Hepatic stellate cell (primary cell): ENCODE measurements around the gene TNIP1.

ENCODE experiments used
- DNase-seq: peaks from one replicate; pipeline ENCODE4 v3.0.0; 2011; ENCODE audit warnings: low spot score

The TNIP1 gene

GRCh38 chr5:151106043-151106442 is 25.2 kb upstream of the TNIP1 start:
- no peak for DNase-seq

- DNase-seq: no peak
Observed at GRCh38 chr5:151105561-151105960, 24.7 kb upstream of the TNIP1 start.

DNA sequence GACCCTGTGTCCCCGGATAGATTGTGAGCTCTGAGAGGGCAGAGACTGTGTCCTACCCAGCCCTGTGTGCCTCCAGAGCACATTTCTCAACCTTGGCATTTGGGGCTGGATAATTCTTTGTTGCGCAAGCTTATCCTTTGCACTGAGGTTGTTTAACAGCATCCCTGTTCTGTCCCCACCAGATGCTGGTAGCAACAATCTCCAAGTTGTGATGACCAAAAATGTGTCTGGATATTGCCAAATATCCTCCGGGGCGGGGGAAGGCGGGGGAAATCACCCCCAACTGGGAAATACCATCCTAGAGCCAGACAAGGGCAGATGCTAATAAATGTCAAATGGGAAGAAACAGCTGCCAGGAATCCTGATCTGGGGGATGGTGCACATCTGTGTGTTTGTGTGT is 24.0 kb upstream of the TNIP1 start:
- DNase-seq: no peak

GRCh38 chr5:151101746-151102145 is 20.9 kb upstream of the TNIP1 start:
- no peak for DNase-seq

GRCh38 chr5:151101151-151101550 is 20.3 kb upstream of the TNIP1 start:
- no peak for DNase-seq

DNA sequence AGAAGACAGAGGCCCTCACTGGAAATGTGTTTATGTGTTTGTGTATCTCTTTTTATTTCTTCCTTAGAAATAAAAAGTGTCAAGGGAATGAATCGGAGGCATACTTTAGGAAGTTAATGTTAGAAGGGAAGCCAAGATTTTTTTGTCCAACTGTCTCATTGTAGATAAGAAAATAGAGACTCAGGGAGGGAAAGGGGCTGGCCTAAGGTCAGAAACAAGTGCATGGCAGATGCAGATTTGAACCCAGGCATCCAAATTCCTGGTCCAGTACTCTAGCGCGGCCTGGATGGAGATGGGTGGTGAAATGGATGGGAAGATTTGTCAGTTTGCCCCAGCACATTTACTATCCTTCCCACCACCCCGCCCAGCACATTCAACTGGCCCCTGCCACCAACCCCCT is 19.8 kb upstream of the TNIP1 start:
- no peak for DNase-seq

GRCh38 chr5:151098768-151099121 is 17.9 kb upstream of the TNIP1 start:
- DNase-seq: no peak

DNA sequence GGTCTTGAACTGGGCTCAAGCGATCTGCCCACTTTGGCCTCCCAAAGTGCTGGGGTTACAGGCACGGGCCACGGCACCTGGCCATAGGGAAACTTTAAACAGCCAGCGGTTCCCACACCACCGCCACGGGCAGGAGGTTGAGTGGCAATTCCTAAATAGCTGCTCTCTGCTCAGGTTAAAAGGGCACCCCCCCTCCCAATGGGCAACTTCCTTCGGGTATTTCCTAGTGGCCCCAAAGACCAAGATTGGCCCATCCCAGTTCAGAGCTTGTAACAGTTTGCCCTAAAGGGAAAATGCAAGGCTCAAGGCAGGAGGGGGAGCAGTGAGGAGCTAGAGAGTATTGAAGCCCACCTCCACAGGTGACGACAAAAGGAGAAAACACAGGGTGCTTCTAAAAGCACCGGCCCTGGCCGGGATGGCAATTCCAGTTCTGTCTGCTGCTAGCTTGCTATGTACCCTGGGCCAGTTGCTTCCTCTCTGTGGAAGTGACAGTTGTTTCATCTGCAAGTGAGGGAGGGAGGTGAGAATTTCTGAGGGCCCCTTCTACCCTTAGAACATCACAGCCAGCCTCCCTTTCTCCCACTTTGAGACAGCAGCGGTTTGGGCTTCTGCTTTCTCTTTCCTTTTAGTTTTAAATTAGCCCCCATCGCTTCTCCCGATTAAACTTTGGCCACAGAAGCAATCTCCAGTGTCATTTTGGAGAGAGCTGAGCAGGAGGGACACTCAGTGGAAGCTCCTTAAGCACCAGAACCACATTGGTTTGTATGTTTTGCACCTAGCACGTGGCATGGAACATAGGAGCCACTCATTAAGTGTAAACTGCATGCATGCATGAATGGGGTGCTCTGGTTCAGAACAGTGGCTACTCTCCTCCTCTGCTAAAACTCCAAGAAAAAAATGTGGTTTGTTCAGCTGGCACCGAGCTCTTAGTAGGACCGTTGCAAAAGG is 17.3 kb upstream of the TNIP1 start:
- DNase-seq: no peak

DNA sequence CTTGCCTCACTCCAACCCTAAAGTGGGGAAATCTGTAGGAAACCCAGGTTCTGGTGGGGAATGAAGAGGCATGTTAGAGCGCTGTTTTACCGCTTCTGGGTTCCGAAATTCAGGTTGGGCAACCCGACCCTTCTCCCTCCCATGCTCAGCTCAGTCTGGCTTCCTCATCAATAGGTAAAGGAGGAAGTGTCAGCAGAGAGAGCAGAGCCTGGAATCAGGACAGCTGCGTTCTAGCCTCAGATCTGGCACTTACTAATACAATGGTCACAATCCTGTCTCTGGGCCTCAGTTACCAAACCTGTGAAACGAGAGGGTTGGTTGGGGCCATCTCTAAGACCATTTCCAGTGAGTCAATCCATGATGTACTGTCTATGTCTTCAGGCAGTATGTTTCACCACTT is 16.2 kb upstream of the TNIP1 start:
- DNase-seq: no peak

DNA sequence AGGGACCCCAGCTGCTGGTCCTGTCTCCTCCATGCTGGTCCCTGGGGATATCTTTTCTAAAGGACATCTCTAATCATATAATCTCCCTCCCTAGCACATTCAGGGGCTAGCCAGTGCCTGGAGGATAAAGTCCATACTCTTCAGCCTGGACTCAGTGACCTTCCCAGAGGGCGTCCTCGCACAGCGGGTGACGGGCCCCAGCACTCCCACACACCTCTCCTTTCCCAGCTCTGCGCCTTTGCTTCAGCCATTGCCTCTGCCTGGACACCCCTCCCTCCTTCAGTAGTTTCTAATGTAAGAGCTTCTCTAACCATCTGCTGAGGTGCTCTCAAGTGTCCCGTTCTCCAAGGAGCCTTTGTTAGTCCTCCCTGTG is 15.2 kb upstream of the TNIP1 start:
- no peak for DNase-seq

GRCh38 chr5:151095341-151096000 is 14.6 kb upstream of the TNIP1 start:
- no peak for DNase-seq

GRCh38 chr5:151094852-151095245 is 14.0 kb upstream of the TNIP1 start:
- no peak for DNase-seq

- no peak for DNase-seq
Observed at GRCh38 chr5:151094030-151094851, 13.4 kb upstream of the TNIP1 start.

GRCh38 chr5:151093476-151093889 is 12.6 kb upstream of the TNIP1 start:
- DNase-seq: peak; percentile 83

- DNase-seq: no peak
Observed at GRCh38 chr5:151092762-151093161, 11.9 kb upstream of the TNIP1 start.

DNA sequence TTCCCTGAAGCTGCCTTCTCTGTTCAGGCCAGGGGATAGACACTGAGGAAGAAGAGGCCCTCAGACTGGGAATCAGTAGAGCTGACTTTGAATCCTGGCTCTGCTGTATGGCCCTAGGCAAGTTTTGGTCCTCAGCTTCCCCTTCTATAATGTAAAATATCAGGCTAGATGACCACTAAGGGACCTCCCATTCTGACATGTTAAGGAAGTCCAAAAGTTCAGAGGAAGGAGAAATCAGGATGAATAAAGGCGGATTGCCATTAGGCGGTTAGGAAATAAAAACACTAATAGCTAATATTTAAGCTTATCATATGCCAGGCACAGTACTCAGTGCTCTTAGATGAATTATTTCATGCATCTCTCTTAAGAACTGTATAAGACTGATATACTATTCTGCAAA is 8.9 kb upstream of the TNIP1 start:
- DNase-seq: no peak

DNA sequence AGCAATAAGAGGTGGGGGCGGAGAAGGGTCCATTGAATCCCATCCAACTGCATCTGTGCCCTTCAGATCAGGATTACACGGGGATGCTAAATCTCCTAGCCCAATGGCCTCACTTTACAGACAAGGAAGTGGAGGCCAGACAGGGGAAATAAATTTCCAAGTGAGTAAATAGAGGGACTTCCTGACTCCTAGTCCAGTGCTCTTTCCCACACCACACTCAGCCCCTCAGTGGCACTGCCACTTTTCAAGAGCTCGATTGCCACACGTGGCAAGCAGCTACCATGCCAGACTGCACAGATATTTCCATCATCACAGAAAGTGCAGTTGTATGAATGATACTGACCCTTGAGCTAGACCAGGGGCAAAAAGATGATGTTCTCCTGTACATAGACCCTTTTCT is 8.2 kb upstream of the TNIP1 start:
- no peak for DNase-seq

- no peak for DNase-seq
Observed at GRCh38 chr5:151087486-151087885, 6.7 kb upstream of the TNIP1 start.

- no peak for DNase-seq
Observed at GRCh38 chr5:151086905-151087360, 6.1 kb upstream of the TNIP1 start.

GRCh38 chr5:151086192-151086869 is 5.5 kb upstream of the TNIP1 start:
- no peak for DNase-seq

- DNase-seq: no peak
Observed at GRCh38 chr5:151085517-151086041, 4.7 kb upstream of the TNIP1 start.

- DNase-seq: no peak
Observed at GRCh38 chr5:151084363-151084762, 3.5 kb upstream of the TNIP1 start.
